GM20431 (cell line): ENCODE results near the gene GAB2.
"Not testable (repeated sequence)": the region's sequence is repeated elsewhere in the genome, so short reads cannot be mapped to it uniquely, and the experiment has no call there.

Experiments used
- in situ Hi-C: fragments of 300-500 bp; cut with MseI, MboI; formaldehyde crosslinking; loops from one replicate; pipeline ENCODE4 v1.15.0; 2020; ENCODE audit warnings: low sequenced_read_pairs; ENCODE audit not compliant: unreplicated experiment

GAB2 gene

GRCh38 chr11:78179459-78180071 is 238.1 kb downstream of the GAB2 start:
- in situ Hi-C loops, result no loop called here

- in situ Hi-C loops, result no loop called here
These were observed 240.4 kb downstream of the GAB2 start for GRCh38 chr11:78177216-78177615.

GRCh38 chr11:78176605-78177141 is 240.9 kb downstream of the GAB2 start:
- in situ Hi-C loops, result no loop called here

GRCh38 chr11:78175862-78176261 is 241.8 kb downstream of the GAB2 start:
- in situ Hi-C loops, result not testable (repeated sequence)

- in situ Hi-C loops, result no loop called here
These were observed 245.7 kb downstream of the GAB2 start for GRCh38 chr11:78171951-78172350.

GRCh38 chr11:78170874-78171549 is 246.6 kb downstream of the GAB2 start:
- in situ Hi-C loops, result no loop called here

GRCh38 chr11:78170413-78170812 is 247.2 kb downstream of the GAB2 start:
- in situ Hi-C loops, result no loop called here

- in situ Hi-C loops, result no loop called here
These were observed 248.8 kb downstream of the GAB2 start for GRCh38 chr11:78168539-78169477.

- in situ Hi-C loops, result no loop called here
These were observed 250.7 kb downstream of the GAB2 start for GRCh38 chr11:78166855-78167469.
